GM21786 (cell line): ENCODE results near the gene CD151.

Experiments used
- ATAC-seq: cut with Tn5 transposase; IDR thresholded peaks from one replicate; pipeline ENCODE4 v1.9.1; 2021; ENCODE audit not compliant: unreplicated experiment

CD151 gene

DNA sequence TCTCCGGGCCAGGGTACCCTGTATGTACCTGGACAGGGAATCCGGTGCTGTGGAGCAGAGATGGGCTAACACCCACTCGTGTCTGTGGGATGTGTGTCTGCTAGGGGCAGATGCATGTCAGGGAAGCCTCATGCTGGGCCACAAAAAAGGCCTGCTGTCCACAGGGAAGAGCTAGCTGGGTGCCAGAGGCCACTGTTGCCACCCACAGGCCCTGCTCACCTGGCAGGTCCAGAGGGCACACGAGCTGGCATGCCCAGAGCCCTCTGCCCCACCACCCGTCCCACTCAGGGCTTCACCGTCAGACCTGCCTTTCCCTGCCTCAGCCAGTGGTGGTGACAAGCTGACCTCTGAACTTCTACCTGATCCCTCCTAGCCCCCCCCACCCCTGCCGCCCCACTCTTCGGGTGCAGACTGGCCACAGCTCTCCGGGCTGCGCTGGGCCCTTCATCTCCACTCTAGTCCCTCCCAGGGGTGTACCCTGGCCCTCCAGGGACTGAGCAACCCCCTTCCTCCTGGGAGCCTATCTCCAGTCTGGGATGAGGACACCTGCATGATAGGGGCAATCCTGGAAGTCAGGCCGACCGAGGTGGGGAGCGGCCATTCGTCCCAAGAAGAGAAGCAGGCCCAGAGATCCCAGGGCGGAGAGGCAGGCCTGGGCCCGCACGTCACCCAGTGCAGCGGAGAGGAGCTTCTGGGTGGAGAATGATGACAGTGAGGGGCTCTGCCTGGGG, 36.0 kb upstream of the CD151 start:
- no peak for ATAC-seq

DNA sequence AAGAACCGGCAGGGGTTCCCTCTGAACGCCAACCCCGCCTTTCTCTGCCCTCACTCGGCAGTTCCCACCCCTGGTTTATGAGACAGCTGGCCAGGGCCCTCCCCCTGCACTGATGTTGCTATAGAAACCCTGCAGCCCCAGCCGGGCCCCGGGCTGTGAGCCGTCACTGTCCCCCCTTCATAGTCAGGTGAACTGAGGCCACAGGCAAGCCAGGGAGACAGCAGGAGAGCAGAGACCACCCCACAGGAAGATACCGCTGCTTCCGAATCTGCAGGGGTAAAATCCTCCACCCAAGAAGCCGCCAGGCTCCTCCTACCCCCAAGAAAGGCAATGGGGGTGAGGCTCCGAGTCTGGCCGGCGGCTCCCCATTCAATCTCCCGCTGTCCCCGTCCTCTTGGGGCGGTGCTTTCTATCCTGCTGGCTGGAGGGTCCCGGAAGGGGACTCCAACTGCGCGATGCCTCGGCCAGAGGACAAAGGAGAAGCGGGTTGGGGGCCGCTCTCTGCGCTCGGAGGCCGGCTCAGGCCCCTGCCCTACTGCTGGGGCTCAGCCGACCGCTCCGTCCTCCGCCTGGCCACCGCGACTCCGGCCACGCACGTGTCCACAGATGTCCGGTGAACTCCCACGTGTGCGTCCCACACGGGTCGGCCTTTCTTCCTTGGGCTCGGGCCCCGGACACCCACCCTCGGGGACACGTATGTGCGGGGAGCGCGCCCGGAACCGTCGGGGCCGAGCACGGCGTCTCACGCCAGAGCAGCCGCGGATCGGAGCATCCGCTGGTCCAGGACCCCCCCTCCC, 35.3 kb upstream of the CD151 start:
- peak; percentile 56 for ATAC-seq

DNA sequence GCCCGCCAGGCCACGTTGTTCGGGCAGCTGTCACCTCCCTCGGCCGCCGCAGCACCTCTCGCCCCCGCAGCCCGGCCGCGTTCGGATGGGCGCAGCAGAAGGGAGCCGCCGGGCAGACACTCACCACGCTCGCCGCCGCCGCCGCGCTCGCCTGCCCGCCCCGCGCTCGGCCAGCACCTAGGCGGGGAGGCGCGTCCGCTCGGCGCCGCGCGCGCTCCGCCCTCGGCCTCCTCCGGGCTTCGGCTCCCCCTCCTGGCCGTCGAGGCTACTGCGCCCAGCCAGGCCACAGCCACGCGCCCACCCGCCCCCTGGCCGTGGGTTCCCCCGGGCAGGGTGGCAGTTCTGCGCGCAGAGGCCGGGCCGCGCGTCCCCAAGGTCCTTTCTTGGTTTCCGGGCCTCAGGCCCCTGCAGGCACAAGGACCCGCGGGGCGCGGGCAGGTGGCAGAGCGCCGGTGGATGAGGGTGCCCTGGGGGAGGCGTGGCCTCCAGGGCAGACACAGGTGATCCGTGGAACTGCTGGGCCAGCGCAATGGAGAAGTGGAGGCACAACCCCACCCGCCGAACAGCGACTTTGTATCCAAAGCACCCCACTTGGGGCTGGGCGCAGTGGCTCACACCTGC, 34.5 kb upstream of the CD151 start, which contains the start of gene SLC25A22:
SLC25A22 (minus strand) TSS at position 189 of the 621 bp plus-strand sequence. CDS start 3,275 bp downstream, outside the sequence.
- peak; percentile 49 for ATAC-seq

DNA sequence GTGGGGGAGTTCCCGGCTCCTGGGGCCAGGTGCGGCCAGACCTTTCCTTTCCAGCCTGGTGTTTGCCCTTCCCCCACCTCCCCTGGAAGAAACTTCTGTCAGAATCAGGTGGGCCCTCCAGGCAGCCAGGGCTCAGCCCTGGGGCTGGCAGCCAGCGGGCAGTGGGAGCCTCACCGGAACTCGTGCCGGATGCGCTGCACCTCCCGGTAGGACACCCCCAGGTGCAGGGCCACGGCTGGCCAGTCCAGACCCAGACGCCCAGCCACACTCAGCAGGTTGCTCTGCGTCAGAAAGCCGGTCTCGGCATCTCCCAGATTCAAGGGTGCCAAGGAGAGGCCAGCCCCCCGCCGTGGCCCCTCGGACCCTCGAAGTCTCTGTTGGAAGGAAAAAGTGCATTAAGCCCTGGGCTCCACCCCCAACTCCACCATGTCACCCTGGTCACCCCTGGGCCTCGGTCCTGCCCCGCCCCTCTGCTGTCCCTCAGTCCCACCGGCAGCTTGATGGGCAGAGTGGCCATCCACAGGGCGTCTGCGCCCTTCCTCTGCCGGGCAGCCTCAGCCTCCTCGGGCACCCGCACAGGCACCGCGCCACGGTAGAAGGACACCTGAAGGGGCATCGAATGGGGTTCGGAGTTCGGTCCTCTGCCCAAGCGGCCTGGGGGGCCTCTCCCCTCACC, 33.0 kb upstream of the CD151 start:
- ATAC-seq: no peak

DNA sequence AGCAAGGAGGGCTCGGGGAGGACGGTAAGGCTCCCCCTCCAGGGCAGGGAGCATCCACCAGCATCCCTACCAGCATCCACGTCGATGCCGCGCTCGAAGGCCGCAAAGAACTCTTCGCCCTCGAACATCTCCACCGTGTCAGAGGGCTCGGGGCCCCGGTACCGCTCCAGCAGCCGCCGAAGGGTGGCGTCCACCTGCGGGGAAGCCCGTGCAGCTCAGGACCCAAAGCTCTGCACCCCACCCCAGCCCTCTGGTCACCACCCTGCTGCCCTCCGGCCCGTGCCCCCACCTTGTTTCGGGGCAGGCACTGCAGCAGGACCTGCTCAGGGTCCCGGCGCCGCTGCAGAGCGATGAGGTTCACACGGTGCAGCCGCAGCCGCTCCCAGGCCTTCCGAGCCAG, 32.3 kb upstream of the CD151 start:
- no peak for ATAC-seq

DNA sequence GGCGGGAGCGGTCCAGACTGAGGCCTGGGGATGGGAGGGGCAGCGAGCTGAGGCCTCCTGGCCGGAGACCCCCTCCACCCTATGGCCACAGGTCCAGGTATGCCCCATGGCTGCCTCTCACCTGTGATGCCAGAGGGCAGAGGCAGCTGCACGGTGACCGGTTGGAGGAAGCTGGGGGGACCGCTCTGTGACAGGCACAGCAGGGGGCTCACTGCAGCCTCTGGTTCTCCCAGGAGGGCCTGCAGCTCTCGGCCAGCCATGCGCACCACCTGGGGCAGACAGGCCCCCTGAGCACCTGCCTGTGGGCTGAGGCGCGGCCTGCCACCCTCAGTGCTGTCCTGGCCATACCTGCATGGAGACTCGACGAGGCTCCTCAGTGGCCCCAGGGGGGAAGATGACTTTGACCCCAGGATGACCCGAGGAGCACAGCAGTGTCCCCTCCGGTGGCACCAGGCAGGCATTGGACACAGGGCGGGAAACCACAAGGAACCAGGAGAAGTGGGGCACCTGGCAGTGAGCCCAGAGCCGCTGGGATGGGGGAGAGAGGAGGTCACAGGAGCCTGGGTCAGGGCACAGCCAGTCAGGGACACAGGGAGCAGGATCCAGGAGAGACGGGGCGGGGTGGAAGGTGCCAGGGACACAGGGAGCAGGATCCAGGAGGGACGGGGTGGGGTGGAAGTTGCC, 31.5 kb upstream of the CD151 start:
- no peak for ATAC-seq

DNA sequence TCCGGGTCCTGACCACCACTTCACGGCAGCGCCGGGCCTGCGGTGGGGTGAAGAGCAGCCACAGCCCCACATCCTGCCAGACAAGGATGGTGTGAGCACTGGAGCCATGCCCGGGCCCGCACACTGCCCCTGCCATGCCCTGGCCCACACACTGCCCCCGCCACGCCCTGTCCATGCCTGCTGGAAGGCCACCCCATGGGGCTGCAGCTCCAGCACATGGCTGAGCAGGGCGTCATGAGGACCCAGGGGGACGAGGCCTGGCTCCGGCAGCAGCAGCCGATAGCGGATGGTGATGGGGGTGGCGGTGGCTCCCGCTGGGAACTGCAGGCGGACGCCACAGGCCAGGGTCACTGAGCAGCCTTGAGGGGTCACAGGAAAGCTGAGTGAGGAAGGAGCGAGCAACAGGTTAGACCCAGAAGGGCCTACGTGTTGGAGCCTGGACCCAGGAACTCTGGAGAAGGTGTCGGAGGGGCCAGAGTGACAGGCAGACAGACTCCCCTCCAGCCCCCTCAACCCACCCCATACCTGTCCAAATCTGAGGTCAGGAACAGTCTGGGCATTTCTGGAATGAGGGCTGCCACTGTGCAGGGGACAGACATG, 30.6 kb upstream of the CD151 start:
- no peak for ATAC-seq

DNA sequence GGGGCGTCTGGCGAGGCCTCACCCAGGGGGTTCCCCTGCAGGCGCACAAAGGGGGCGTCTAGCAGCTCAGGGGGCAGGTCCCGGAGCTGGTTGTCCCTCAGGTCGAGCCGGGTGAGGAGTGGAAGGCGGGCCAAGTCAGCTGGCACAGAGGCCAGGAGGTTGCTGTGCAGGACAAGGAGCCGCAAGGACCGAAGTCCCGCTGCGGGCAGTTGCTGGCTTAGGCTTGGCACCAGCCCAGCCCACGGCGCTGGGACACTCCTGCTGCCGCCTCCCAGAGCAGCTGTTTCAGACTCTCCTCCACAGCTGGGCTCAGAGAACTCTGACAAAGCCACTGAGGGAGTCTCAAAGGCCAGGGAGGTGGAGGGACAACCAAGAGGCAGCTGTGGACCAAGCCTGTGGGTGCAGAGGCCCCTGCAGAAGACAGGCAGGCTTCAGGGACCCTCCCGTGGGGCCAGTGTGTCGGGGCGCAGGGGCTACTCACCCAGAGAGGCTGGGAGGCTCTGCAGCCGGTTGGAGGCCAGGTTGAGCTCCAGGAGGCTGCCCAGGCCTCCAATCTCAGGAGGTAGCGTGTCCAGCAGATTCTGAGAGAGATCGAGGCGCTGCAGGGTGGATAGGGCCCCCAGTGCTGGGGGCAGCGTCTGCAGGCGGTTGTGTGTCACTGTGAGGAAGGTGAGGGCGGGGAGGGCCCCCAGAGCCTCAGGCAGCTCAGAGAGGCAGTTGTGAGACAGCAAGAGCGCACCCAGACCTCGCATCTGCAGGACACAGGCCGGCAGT, 29.9 kb upstream of the CD151 start:
- no peak for ATAC-seq

DNA sequence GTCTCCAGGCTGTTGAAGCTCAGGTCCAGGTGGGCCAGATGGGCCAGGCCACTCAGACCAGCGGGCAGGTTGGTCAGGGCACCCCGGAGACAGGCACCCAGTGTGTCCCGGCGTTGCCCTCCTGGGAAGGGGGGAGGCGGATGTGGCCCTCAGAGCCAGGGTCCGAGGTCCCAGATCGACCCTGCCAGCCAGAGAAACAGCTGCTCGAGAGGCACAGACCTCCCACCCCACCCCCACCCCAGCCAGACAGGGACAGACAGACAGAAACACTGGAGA, 29.3 kb upstream of the CD151 start:
- no peak for ATAC-seq

DNA sequence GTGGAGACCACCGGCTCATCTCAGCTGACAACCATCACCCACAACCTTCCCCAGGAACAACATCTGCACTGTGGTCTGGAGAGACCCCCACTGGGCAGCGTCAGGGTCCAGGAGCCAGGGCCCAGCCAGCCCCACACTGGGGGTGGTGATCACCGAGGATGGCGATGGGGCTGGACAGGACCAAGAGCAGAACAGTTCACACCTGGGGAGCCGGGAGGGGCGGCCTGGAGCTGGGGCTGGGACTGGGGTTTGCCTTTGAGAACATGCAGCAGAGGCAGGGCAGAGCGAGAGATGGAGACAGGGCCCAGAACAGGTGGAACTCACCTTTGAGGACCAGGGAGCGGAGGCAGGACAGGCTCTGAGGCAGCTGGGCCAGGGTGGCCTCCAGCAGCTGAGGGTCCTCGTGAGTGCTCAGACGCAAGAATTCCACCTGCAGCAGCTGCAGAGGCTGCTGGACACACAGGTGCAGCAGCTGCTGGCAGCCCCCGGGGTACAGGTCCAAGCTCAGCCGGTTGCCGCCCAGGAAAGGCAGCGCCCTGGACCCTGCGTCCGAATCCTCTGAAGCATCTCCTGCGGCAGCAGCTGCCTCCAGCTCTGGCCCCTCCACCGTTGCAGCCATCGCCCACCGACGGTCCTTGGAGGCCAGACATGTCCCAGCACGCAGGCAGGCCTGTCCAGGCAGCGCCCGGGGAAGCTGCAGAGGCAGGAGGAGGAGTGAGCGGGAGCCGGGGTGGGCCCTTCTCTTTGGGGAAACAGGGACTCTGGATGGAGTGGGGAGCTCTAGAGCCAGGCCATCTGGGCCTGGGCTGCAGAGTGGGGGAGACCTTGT, 28.8 kb upstream of the CD151 start:
- no peak for ATAC-seq

DNA sequence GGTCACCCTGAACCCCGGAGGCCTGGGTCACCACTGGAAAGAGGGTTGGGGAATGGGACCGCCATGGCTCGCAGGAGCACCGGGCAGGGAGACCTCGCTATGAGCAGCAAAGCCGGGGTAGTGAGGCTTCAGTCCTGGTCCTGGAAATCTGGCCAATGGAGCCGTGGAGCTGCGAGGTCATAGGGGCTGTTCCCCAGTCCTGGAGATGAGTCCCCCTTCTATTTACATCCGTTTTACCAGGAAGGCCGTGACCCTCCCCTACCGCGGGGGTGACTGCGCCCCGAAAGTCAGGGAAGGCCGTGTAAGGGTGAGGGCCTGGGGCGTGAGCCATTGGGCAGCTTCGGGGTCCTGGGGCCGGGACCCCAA, 28.2 kb upstream of the CD151 start:
- ATAC-seq: no peak

DNA sequence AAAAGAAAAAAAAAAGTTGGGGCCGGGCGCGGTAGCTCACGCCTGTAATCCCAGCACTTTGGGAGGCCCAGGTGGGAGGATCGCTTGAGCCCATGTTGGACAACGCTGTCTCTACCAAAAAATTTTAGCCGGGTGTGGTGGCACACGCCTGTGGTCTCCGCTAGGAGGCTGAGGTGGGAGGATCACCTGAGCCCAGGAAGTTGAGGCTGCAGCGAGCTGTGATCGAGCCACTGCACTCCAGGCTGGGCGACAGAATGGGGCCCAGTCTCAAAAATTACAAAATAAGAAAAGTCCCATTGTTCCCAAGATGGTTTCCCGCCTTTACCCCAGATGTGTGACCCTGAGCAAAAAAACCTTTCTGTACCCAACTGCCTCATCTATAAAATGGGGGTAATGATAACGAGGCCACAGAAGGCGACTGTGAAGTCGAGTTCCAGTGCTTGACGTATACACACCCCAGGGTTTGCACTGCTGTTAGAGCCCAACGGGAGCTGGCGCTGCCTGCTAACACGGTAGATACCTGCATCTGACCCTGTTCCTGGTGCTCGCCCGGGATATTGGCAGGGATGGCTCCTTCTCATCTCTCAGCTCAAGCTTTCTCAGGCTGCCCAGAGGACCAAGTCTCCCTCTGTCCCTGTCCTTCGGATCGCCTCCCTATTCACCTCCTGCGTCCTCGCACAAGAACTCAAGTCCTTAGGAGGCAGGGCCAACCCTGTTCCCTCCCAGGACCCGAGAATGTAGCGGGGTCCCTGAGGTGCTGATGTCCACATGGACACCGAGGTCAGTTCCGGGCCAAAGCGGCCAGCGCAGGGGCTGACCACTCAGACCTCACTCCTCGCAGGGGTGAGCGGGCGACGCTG, 24.1 kb upstream of the CD151 start:
- no peak for ATAC-seq

DNA sequence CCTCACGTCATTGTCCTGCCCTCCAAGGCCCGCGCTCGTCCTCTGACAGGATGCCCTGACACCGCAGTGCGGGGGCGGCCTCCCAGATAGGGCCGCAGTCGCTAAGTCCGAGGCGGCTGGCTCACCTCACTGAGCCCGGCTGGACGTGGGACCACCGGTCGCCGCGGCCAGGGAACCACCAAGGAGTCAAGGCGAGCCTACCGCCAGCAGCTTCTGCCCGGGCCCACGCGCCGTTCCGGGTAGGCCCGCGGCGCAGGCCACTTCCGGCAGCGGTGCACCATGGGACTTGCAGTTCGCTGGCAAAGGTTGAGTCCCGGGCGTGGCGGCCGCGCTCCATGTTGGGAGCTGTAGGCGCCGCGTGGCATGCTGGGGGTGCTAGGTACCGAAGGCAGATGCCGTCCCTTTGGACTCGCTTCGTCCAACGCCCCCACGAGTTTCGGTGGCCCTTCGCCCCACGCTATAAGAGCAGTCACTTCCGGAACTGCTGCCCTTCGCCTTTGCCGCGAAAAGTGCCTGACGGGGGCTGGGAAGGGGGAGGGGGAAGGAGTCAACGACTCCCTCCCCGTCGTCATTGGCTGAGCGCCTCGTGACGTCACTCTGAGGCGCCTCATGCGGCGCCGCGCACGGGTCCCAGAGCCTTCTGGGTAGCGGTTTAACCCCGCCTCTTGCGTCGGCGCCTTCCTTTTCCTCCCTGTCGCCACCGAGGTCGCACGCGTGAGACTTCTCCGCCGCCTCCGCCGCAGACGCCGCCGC, 23.3 kb upstream of the CD151 start, which contains the start of gene RPLP2:
RPLP2 (plus strand) TSS at position 681 of the 753 bp plus-strand sequence. CDS start 268 bp downstream, outside the sequence.
- peak; percentile 72 for ATAC-seq

DNA sequence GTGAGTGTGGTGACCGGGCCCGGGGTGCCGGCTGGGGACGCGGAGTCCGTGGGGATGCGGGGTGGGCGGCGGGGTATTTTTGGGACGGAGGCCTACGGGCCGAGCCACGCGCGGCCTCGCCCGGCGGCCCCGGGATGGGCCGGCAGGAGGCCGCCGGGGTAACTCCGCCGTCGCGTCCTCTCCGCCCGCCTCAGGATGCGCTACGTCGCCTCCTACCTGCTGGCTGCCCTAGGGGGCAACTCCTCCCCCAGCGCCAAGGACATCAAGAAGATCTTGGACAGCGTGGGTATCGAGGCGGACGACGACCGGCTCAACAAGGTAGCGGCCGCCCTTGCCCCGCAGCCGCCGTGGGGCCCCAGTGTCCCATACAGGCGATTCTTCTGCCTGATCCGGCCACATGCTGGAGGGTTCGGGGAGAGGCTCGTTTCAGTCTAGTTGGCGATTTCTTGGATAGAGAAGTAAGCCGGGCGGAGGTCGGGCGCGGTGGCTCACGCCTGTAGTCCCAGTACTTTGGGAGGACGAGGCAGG, 22.6 kb upstream of the CD151 start:
- peak; percentile 6 for ATAC-seq

DNA sequence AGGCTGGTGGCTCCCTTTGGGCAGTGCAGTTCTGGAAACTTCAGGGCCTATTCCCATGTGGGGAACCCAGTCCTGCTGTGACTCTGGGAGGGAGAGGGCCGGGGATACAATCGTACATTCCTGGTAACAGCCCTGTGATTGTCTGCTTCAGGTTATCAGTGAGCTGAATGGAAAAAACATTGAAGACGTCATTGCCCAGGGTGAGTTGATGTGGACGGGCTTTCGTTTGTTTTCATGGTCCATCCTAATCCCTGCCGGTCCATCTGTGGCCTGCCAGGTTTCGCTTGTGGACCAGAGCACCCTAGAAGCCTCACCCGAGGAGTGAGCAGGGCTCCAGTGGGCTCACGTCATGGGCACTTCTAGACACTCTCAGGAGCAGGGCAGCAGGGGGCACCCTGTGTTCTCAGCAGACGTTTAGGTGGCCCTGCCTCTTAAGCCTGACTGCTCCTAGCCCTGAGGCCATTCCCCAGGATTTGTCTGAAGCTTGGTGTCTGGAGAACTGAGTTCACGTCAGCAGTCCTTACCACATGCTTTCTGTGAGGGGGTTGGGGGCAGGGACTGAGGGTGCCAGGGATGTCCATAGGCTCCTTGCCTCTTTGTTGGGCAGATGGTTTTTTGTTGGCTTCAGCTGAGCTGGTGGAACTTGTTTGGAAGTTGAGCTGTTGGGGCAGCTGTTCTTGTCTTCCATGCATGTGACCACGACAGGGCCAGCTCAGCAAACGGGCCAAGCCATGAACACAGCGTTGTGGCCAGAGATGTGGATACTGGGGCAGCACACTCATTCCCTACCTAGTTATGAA, 21.1 kb upstream of the CD151 start:
- no peak for ATAC-seq

DNA sequence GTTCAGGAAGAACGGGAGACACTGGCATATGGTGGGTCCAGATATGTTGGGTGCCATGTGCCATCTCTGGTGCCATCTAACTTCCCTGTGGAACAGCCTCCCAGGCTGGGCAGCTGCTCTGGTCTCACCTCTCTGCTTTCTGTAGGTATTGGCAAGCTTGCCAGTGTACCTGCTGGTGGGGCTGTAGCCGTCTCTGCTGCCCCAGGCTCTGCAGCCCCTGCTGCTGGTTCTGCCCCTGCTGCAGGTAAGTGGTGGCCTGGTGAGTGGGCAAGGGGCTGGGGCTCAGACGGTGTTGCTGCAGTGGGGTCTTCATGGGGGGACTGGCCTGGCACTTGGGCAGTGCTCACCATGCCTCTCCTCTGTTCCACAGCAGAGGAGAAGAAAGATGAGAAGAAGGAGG, 20.4 kb upstream of the CD151 start:
- no peak for ATAC-seq
